NCI-H187 treated with DMSO at 0.1 percent for 48 hours (cell line): ENCODE data around the gene ACHE.

Source experiments
- DNase-seq: peaks from one replicate; lab custom pipeline; 2025; lab: John Stamatoyannopoulos, UW

ACHE gene

GRCh38 chr7:100896732-100897608, 1.3 kb upstream of the ACHE start:
- DNase-seq, result no peak

- DNase-seq, result no peak
Observed at GRCh38 chr7:100895956-100896731, 456 bp upstream of the ACHE start.

- no peak for DNase-seq
Observed at GRCh38 chr7:100894860-100895700, 608 bp downstream of the ACHE start.

- DNase-seq, result no peak
Observed at GRCh38 chr7:100893910-100894721, 1.6 kb downstream of the ACHE start.

GRCh38 chr7:100893318-100893895, 2.3 kb downstream of the ACHE start:
- no peak for DNase-seq

GRCh38 chr7:100892364-100893317, 3.0 kb downstream of the ACHE start:
- no peak for DNase-seq

- no peak for DNase-seq
Observed at GRCh38 chr7:100891568-100892247, 4.0 kb downstream of the ACHE start.

GRCh38 chr7:100890653-100891567, 4.8 kb downstream of the ACHE start:
- DNase-seq, result no peak

- DNase-seq, result no peak
Observed at GRCh38 chr7:100888988-100889750, 6.5 kb downstream of the ACHE start, which contains the start of gene UFSP1. UFSP1 (minus strand) TSS chr7:100889715; CDS start chr7:100889271, 444 bp downstream.

GRCh38 chr7:100888291-100888987, 7.2 kb downstream of the ACHE start:
- DNase-seq, result no peak

- DNase-seq, result no peak
Observed at GRCh38 chr7:100887516-100888290, 8.0 kb downstream of the ACHE start.

- no peak for DNase-seq
Observed at GRCh38 chr7:100886936-100887515, 8.7 kb downstream of the ACHE start.

GRCh38 chr7:100886142-100886935, 9.3 kb downstream of the ACHE start:
- DNase-seq, result no peak

GRCh38 chr7:100885440-100886141, 10.1 kb downstream of the ACHE start:
- DNase-seq, result no peak
